Kidney (tissue), 14 donors: ENCODE data around the gene SMIM5. TPM values are rescaled to one million over a fixed set of nuclear protein-coding genes. Genes with fewer than 3 reads are reported as not detected.

ENCODE experiments used
- DNase-seq, 5 donors: peaks; one replicate each; pipeline ENCODE4 v3.0.0-alpha.2; 2013 to 2020
- FAIRE-seq: peaks from 2 replicates; lab custom pipeline; 2012; peaks lifted over from hg19 to GRCh38; lab: Jason Lieb, UNC
- H3K27ac ChIP-seq, 2 donors: one replicate each; pipeline ENCODE4 v1.7.0; 2013; ENCODE audit warnings: low read depth in 2 of 2, low read length in 2 of 2, inconsistent platforms in 1 of 2
- H3K27me3 ChIP-seq: one replicate; pipeline ENCODE4 v1.7.1; 2013; ENCODE audit warnings: low read length, inconsistent platforms; ENCODE audit not compliant: control insufficient read depth, insufficient read depth
- H3K36me3 ChIP-seq, 3 donors: one replicate each; pipeline versions ENCODE4 v1.7.0 to v1.7.1; 2013; ENCODE audit warnings: low read length in 3 of 3, control low read depth in 1 of 3, inconsistent platforms in 1 of 3; ENCODE audit not compliant: insufficient read depth in 3 of 3, control insufficient read depth in 2 of 3
- H3K4me1 ChIP-seq, 3 donors: one replicate each; pipeline versions ENCODE4 v1.7.0 to v1.7.1; 2013; ENCODE audit warnings: low read length in 3 of 3, inconsistent platforms in 1 of 3, low read depth in 1 of 3; ENCODE audit not compliant: control insufficient read depth in 2 of 3, insufficient read depth in 2 of 3
- H3K4me3 ChIP-seq, 3 donors: one replicate each; pipeline versions ENCODE4 v1.7.0 to v1.8.1; 2013; ENCODE audit warnings: low read length in 3 of 3, control low read depth in 1 of 3, inconsistent platforms in 1 of 3
- H3K9ac ChIP-seq, 3 donors: one replicate each; pipeline versions ENCODE4 v1.7.0 to v1.7.1; 2013; ENCODE audit warnings: low read length in 3 of 3, control low read depth in 1 of 3, inconsistent platforms in 1 of 3
- H3K9me3 ChIP-seq, 3 donors: one replicate each; pipeline versions ENCODE4 v1.7.0 to v1.7.1; 2013; ENCODE audit warnings: low read length in 3 of 3, control low read depth in 1 of 3, inconsistent platforms in 1 of 3; ENCODE audit not compliant: control insufficient read depth in 2 of 3, insufficient read depth in 1 of 3
- intact Hi-C: fragments of 100-400 bp; cut with DNase I; formaldehyde crosslinking; loops from one replicate; pipeline ENCODE4 v1.11.1; 2022
- polyA plus RNA-seq: library from polyadenylated mRNA; stranded (reverse); fragments of 350-450 nt; fragmentation: Illumina TruSeq; extraction: RNeasy Lipid Tissue Mini Kit (QIAGEN cat#74804); gene quantifications from one replicate; pipeline ENCODE4 v1.2.3, GENCODE V29; 2014; ENCODE audit warnings: low read depth, low replicate concordance; ENCODE audit not compliant: insufficient read depth
- total RNA-seq: library from RNA; stranded (reverse); fragmentation: NEBNext Ultra II Directional; extraction: Animal tissue kit (Norgen Biotek cat#: 25700); gene quantifications from one replicate; pipeline ENCODE4 v1.2.1, GENCODE V29; 2021
- TF ChIP-seq, protein P1 (sequence below): IDR thresholded peaks from 3 replicates; pipeline ENCODE4 v1.5.1; 2012; ENCODE audit warnings: mild to moderate bottlenecking, moderate library complexity, borderline replicate concordance; ENCODE audit not compliant: insufficient read depth; ENCODE audit errors: extremely low read depth
- donor health status: control.
- donor health status: control.
- donor health status: control.
- donor health status: control.
- donor health status: control.
- donor health status: DM: yes; HTN: yes; CAD: no.
- donor health status: Normal renal cell carcinoma (clear cell type).

Gene SMIM5
- total and polyA plus RNA-seq, 2 donors from 2014 or later, result 8.0 to 63.0 TPM

DNA sequence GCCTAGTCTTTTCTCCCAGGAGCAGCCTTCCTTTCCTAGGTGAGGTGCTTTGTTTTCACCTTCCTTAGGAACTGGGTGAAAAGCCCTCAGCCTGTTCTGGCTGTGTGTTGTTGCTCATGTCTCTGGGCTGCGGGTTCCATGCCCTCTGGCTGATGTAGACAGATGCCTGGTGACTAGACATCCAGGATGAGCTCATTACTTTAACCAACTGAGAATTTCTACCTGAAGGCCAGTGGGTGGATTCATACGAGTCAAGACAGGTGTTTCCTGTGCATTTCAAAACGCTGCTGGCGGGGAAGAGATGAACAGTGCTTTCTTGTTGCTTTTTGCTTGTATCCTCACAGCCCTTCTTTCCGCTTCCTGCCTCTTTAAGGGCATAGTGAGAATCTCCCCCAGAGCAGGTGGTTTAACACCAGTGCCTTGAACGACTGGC lies 56.2 kb downstream of the SMIM5 start:
- TF ChIP-seq, protein P1, sequence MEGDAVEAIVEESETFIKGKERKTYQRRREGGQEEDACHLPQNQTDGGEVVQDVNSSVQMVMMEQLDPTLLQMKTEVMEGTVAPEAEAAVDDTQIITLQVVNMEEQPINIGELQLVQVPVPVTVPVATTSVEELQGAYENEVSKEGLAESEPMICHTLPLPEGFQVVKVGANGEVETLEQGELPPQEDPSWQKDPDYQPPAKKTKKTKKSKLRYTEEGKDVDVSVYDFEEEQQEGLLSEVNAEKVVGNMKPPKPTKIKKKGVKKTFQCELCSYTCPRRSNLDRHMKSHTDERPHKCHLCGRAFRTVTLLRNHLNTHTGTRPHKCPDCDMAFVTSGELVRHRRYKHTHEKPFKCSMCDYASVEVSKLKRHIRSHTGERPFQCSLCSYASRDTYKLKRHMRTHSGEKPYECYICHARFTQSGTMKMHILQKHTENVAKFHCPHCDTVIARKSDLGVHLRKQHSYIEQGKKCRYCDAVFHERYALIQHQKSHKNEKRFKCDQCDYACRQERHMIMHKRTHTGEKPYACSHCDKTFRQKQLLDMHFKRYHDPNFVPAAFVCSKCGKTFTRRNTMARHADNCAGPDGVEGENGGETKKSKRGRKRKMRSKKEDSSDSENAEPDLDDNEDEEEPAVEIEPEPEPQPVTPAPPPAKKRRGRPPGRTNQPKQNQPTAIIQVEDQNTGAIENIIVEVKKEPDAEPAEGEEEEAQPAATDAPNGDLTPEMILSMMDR, result no peak
- no peaks in the 10 kb centered on the region for H3K27me3 ChIP-seq
- FAIRE-seq (no peak), DNase-seq (peak in 1 of 5 donors; percentile 17)
- no peak overlapping the region for H3K4me3 ChIP-seq
- H3K9ac ChIP-seq, result no peak overlapping the region
- H3K36me3 ChIP-seq, result peaks cover 0 to 8% (median 3%) of the 10 kb centered on the region in 3 donors
- intact Hi-C loops, result loop anchor here (10.0 kb wide), 1 partner anchor 45 kb away; no protein-coding TSS in a partner anchor
- H3K4me1 ChIP-seq, result peaks cover 0 to 19% (median 7%) of the 10 kb centered on the region in 3 donors
- no peaks in the 10 kb centered on the region for H3K9me3 ChIP-seq
- H3K27ac ChIP-seq, result no peak overlapping the region

Other genes with a start within 250 kb of the SMIM5 start
- gene GRB2, start 227.8 kb upstream of the SMIM5 start, total RNA-seq, result 119 TPM
- gene GRB2, start 227.8 kb upstream of the SMIM5 start, polyA plus RNA-seq, result 65.3 TPM
- gene TMEM94, start 176.8 kb upstream of the SMIM5 start, total RNA-seq, result 82.6 TPM
- 49.6 TPM for gene TMEM94, start 176.8 kb upstream of the SMIM5 start, polyA plus RNA-seq
- gene CASKIN2, start 117.9 kb upstream of the SMIM5 start, total RNA-seq, result 98.6 TPM
- 25.0 TPM for gene CASKIN2, start 117.9 kb upstream of the SMIM5 start, polyA plus RNA-seq
- 25.8 TPM for gene TSEN54, start 116.9 kb upstream of the SMIM5 start, total RNA-seq
- 33.8 TPM for gene TSEN54, start 116.9 kb upstream of the SMIM5 start, polyA plus RNA-seq
- 262 TPM for gene LLGL2, start 107.7 kb upstream of the SMIM5 start, total RNA-seq
- gene LLGL2, start 107.7 kb upstream of the SMIM5 start, polyA plus RNA-seq, result 181 TPM
- 286 TPM for gene MYO15B, start 45.6 kb upstream of the SMIM5 start, total RNA-seq
- 139 TPM for gene MYO15B, start 45.6 kb upstream of the SMIM5 start, polyA plus RNA-seq
- 51.6 TPM for gene RECQL5, start 33.7 kb downstream of the SMIM5 start, total RNA-seq
- 40.0 TPM for gene RECQL5, start 33.7 kb downstream of the SMIM5 start, polyA plus RNA-seq
- 95.1 TPM for gene SAP30BP, start 33.9 kb downstream of the SMIM5 start, total RNA-seq
- gene SAP30BP, start 33.9 kb downstream of the SMIM5 start, polyA plus RNA-seq, result 62.9 TPM
- gene ITGB4, start 88.0 kb downstream of the SMIM5 start, total RNA-seq, result 149 TPM
- gene ITGB4, start 88.0 kb downstream of the SMIM5 start, polyA plus RNA-seq, result 15.7 TPM
- 34.5 TPM for gene GALK1, start 131.8 kb downstream of the SMIM5 start, total RNA-seq
- 105 TPM for gene GALK1, start 131.8 kb downstream of the SMIM5 start, polyA plus RNA-seq
- gene UNK, start 151.4 kb downstream of the SMIM5 start, total RNA-seq, result 35.5 TPM
- 12.0 TPM for gene UNK, start 151.4 kb downstream of the SMIM5 start, polyA plus RNA-seq
- gene UNC13D, start 211.0 kb downstream of the SMIM5 start, total RNA-seq, result 26.1 TPM
- 3.8 TPM for gene UNC13D, start 211.0 kb downstream of the SMIM5 start, polyA plus RNA-seq
- 135 TPM for gene WBP2, start 221.9 kb downstream of the SMIM5 start, total RNA-seq
- 151 TPM for gene WBP2, start 221.9 kb downstream of the SMIM5 start, polyA plus RNA-seq
- gene TRIM47, start 245.1 kb downstream of the SMIM5 start, total RNA-seq, result 118 TPM
- 95.0 TPM for gene TRIM47, start 245.1 kb downstream of the SMIM5 start, polyA plus RNA-seq